SKM-1 (cell line): ENCODE results near the gene SLC25A21.

Experiments used
- DNase-seq: peaks from one replicate; lab custom pipeline; 2025; ENCODE audit not compliant: unreplicated experiment; lab: John Stamatoyannopoulos, UW

Gene SLC25A21

DNA sequence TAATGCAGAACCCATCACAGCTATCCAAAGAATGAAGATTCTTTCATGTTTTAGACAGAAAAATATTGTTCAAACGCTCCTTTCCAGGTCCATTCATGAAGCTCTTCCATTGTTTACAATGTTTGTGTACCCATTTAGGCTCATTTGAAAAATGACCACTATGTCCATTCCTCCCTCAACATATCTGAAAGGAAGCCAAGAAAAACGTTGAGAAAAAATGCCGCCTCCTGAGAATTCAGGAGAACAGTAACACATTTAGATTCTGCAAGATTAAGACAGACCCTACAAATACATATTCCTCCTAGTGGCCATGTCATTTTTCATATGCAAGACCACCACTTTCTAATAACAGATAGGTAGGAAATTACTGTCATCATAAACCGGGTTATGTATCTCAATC lies 124.4 kb downstream of the SLC25A21 start:
- DNase-seq, result no peak

DNA sequence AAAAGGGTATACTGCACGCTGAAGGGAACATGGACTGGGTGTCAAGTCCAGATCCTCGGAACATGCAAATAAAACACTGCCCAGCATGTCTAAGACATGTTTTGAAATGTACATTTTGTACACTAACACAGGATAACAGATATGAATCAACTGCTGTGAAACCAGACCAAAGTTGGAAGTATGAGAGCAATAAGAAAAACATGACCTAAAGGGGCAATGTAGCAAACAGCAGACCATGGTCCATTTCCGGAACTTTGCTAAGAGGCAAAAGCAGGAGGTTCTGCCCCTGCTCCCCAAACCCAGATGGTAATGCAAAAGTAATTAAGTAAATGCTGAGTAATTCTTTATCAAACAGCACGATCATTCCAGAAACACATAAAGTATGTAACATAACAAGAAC lies 125.2 kb downstream of the SLC25A21 start:
- DNase-seq, result no peak

DNA sequence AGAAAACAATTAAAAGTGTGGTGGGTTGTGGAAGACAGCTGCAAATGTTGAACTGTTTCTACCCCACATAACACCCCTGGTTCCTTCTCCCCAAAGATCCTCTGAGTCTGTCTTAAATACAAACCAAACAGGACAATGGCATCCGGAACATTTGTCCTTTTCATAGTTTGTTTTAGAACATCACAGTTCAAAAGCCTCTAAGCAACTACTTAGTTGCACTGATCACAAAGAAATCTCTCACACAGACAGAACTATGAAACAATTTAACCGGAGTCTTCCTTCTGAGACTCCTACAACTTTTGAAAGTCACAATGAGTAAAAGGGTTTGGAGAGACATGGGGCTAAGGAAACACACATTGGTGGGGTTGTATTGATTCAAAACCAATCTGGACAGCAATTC lies 125.6 kb downstream of the SLC25A21 start:
- DNase-seq, result no peak

DNA sequence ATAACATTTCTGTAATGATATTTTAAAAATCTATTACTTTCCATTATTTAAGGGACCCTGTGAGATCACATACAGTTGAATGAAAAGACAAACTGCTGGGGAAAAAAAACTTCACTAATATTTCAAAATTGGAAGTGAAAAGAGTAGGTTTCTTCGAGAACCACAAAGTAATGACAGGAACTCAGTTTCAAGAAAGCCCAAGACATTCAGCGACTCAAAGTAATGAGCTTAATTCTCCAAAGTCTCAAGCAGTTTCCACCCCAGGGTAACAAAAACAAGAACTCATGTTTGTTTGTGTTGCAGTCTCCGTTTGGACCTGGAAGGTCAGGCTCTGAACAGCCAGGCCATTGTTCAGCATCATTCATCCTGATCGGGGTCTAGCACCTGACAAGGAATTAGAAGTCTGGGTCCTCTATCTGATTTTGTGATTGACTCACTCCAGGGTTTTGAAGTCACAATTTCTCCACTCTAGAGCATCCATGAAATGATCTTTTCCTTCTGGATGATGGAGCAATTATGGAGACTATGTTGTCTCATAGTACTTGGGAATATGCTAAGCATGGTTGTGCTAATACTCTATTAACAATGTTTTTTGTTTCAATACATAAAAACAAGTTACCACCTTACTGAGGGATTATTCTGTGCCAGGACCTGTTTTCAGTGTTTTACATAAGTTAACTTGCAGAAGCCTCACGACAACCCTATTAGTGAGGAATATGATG lies 126.9 kb downstream of the SLC25A21 start:
- DNase-seq, result no peak

DNA sequence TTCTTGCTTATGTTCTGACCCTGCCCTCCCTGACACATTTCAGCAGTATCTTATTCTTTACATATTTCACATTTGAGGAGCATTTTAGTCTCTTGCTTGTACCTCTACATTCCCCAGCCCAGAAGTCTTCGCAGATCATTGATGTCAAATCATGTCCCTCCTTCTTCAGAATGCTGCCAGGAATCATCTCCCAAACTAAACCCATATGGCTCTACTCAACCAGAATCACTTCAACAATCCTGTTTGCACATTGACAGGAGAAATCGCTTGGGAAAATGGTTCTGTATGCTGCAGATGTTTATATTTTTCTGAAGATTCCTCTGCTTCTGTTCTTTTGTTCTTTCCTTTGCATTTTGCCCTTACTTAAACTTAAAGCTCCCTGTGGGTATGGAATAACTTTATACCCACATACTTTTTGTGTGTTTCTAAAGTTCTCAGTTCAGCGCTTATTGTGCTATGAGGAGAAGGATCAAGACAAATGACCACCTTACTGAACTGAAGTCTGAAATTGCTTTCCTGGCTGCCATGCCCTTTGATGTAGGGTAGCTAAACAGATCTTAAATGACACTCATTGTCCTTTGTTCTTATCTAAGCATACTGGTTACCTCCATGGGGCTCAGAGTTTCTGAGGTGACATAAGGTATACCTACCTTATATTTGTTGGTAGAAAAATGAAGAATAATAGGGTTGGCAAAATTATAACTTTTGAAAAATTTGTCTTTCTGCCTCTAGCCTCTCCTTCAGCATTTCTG lies 134.6 kb downstream of the SLC25A21 start:
- no peak for DNase-seq

DNA sequence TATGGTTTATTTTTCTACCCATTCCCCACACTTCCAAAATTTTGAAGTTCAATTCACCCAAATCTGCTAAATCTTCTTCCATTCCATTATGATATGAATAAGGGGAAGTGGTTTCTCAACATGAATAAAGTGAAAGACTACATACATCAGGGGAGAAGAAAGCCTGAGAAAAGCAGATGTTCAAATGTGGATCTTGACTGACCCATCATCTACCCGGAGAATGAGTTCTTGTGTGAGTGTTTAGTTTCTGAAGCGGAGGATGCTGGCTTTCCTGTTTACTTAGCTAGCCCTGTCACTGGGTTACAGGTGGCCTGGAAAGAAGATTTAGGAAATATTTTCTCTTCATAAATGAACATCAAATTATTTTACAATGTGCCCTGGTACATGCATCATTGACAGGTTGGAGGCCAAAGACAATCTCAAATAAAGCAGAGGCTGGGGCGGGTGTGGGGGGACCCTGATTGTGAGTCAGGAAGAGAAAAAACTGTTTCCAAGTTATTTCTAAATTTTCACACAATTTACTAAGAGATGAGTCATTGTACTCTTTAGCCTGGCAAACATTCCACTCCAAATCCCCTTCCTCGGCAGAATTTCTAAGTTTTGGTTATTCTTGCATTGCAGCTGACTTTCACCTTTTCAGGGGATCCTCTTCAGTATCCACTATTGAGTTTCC lies 135.6 kb downstream of the SLC25A21 start:
- DNase-seq, result no peak

DNA sequence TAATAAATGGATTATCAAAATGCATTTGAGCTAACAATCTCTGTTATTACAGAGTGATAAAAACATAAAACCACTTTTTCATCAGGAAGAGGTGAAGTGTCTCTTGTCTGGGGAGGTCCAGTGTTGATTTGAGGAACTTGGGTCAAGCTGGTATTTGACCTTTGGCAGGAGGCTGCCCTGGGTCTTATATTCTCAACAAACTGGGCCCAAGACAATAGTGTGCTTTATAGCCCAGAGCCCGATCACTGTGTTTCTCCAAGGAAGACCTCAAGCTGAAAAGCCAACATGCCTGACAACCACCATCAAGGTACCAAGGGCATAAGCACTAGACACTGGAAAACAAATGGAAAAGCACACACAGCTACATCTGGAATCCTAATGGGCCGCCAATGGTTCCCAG lies 137.0 kb downstream of the SLC25A21 start:
- no peak for DNase-seq

DNA sequence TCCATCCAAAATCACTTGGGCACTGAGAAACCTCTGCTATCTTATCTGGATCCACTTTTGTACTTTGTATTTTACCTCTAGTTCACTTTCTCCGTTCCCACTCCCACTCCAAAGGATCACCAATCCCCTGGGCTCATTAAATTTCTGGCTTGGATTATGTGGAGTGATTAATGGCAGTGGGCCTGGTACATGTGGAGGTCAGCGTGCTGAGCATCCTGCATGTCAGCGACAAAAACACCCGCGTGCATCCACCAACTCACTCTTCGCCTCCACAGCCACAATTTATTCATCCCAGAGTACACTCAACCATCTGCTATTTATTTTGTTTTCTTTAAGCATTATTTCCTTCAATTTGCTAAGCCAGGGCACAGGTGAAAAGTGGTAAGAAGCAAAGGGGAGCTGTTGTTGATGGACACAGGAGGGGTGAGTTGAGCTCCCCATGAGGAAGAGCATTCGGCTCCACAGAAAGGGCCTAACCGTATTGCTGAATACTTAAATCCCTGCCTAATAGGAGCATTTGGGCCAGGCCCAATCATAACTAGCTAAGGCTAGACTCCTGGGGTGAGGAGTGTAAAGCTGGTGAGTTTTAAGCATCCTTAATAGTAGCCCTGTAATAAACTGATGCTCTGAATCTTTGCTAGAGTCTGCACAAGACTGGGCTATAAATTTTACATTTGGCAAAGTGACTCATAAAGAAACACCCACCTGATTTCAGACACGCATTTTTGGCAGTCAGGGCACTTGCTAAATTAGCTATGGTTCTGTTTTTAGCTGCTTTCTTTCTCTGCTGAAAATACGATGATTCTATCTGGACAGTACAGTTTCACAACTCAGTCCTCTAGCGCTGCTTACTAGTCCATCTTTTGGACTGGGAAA lies 137.8 kb downstream of the SLC25A21 start:
- no peak for DNase-seq

DNA sequence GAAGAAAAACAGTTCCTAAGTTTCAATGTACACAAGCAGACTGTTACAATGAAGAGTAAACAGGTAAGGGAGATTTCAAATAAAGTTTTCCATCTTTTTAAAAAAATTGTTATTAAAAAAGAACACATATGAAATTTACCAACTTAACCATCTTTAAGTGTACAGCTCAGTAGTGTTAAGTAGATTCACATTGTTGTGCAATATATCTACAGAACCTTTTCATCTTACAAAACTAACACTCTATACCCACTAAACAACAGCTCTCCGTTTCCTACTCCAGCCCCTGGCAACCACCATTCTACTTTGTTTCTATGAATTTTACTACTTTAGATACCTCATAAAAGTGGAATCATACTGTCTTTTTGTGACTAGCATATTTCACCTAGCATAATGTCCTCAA lies 139.5 kb downstream of the SLC25A21 start:
- no peak for DNase-seq

DNA sequence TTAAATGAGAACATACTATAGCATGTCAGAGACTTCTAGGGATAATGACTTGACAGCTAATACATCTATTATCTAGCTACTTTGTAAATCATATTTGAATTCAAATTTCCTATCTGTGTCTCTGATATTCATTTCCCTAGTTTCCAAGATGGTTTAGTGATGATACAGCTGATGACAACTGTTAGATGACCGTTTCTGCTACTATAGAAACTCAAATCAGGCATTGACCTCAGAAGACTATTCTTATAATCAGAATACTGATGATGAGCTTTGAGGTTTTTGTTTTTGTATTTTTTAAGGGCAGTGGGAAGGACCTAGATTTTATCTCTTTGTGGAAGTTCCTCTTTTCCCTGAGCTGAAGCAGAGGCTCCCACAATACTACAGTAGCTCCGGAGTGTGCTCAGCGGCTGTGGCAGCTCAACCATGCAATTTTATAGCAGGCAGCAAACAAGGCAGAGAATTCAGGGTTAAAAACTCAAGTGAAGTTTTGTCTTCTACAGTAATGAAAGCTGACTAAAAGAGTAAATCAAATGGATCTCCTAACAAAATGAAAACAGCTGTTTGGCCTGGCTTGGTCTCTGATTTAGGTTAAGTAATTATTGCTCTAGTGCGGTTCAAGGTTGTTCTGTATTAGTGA lies 145.1 kb downstream of the SLC25A21 start:
- peak; percentile 5 for DNase-seq

DNA sequence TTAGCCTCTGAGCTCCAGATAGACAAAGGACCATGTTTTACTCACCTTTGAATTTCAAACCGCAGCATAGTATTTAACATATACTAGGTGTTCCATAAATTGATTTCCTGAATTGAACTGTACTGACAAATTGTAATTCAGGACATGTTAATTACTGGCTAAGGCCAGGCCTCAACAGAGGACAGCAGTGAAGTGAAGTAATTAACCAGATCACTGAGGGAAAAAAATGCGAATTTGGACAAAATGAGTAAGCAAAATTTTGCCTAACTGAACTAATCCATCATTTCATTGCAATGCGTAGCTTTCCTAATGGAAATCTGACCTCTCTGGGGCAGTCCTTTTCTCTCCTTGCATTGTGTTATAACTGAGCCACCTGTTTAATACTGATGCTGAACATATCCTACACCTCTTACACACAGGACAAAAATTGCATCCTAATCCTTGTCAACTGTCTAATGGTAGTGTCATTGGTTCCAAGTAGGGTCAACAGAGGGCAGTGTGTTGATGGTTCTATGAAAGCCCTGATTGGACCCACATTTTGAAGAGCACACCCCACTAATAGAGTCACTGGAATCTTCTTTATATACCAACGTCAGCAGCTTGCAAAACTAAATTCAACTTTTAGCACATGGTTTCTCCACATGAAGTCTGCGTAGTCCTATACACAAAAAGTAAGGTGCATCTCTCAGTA lies 148.4 kb downstream of the SLC25A21 start:
- no peak for DNase-seq

DNA sequence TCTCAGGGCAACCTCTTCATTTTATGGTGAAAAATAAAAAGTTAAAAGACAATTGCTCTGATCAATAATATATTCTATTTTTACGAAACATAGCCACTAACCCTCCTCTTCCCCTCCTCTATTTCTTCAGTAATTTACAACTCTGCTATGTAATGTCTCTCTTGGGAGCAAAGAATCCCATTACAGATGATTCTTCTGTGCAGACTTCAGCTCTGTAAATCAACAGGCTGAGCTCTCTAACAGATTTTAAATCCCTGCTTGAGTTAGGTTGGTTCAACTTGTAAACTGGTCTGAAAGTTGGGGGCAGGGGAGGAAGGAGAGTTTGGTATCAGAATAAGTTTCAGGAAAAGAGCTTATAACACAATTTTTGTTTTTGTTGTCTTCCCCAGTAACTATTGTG lies 151.0 kb downstream of the SLC25A21 start:
- no peak for DNase-seq

DNA sequence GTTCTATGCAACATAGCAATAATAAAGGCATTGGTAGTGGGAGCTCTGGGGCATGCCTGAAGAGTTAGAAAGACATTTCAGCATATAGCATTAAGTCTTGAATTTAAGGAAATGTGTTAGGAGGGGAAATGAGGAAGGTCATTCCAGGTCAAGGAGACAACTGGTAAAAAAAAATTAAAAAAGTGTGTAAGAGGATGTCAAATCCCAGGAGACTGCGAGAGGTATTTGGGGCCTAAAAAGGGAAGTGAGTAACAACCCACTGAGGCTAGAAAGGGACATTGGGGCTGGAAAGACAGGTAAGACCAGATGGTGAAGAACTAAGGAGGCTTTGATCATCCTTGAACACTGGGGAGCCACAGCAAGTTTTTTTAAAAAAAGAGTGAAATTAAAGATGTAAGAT lies 152.9 kb downstream of the SLC25A21 start:
- DNase-seq, result peak; percentile 30

DNA sequence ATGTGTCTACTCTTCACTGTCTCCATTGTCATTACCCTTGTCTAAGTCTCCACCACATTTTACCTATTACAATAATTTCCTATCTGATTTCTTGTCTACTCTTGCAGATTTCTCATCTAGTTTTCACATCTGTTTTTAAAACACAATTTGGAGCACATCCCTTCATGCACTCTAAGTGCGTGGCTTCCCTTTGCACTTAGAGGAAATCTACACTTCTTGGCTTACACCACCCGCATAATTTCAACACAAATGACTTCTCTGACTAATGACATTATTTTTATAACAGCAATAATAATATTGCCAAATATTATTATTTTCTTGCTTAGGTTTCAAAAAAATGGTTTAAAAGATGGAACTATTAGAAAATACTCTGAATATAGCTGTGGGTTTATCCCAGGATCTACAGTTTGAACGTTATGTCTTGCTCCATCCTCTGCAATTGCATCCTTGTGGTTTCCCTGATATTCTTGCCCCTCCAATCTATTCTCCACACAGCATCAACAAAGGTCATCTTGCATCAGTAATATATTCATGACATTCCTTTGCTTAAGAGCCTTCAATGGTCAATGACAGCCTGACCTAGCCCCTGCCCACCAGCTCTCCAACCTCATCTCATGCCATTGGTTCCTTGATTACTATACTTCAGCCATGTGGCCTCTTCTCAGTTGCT lies 153.7 kb downstream of the SLC25A21 start:
- DNase-seq, result no peak

DNA sequence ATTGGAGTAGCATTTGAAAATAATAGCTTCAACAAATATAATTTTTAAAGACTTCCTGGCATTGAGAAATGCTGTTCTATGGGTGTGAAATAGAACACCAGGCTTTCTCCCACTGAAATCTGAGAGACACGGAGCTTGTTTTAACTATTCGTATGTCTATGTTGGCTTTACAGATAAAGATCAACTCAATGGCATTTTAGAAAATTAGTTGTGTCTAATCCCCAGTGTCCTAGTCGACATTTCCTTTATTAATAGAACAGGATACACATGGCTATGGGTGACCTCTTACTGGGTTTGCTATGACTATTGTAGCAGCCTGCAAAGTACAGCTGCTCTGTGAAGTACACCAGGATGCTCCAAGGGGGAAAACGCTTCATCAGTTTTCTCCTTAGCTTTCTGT lies 159.3 kb downstream of the SLC25A21 start:
- no peak for DNase-seq

DNA sequence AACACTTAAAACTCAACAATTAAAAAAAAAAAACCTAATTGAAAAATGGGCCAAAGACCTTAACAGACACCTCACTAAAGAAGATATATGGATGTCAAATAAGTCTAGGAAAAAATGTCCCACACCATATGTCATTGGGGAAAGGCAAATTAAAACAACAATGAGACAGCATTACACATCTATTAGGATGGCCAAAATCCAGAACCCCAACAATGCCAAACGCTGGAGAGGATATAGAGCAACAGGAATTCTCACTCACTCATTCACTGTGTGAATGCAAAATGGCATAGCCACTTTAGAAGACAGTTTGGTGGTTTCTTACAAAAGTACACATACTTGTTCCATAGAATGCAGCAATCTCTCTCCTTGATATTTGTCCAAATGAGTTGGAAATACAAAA lies 173.7 kb downstream of the SLC25A21 start:
- no peak for DNase-seq

DNA sequence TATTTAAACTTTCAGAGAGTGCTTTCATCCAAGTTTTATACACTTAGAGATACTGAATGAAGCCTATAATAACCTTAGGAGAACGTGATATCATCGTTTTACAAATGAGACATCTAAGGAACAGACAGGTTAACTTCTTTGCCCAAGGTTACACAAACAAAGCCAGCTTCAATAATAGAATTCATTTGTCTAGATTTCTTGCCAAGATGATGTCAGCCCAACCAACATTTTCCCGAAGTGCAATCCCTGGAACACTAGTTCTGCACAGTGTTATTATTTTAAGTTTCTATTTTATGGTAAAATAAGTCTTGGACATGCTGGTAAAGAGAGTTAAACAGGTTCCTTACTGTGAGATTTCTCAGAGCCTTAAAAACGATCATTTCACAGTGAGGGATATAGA lies 174.6 kb downstream of the SLC25A21 start:
- DNase-seq, result no peak

DNA sequence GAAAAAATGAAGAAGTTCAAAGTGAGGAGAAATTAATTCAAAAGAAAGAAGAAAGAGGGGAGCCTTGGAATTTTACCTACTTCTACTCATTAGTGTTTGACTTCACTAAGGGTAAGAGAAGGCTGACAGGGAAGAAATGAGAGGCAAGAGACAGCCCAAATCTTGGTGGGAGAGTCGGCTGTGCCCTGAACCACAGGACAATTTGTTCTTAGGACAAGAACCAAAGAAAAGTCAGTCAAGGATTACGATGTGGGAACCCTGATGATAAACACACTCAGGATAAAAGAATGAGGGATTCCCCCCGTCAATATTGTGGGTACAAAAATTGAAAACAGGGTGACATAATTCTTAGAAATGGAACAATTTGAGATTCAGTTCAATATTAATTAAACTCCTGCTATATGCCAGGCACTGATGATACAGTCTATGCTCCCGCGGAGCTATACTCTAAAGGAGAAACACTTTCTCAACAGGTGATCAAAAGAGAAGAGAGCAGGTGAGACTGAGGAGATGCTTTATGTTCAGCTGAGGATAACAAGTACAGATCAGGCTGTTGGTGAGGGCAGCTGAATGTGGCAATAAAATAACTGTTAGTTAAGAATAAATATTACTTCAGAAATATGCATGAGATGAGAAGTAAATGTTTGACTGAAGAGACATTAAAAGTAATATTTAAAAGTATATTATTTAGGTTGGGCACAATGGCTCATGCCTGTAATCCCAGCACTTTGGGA lies 175.4 kb downstream of the SLC25A21 start:
- DNase-seq, result no peak
